Breast epithelium (tissue), 3 donors: Measurements from ENCODE around the gene OR8B12.

Experiments
- POLR2A ChIP-seq: fragments of 450-650 bp; IDR thresholded peaks from one replicate; pipeline ENCODE4 v1.6.1; 2016; ENCODE audit warnings: antibody characterized with exemption, mild to moderate bottlenecking, moderate library complexity
- POLR2AphosphoS5 ChIP-seq, 3 donors: sonication (generic); formaldehyde crosslinking; IDR thresholded peaks; one replicate each; pipeline ENCODE4 v1.6.1; 2017; ENCODE audit warnings: antibody characterized with exemption in 3 of 3
- TF ChIP-seq, protein P1 (sequence below), 3 donors: fragments of 450-650 bp; IDR thresholded peaks; one replicate each; pipeline ENCODE4 v1.5.1; 2016 to 2017; ENCODE audit warnings: antibody characterized with exemption in 3 of 3, mild to moderate bottlenecking in 3 of 3, moderate library complexity in 3 of 3

DNA sequence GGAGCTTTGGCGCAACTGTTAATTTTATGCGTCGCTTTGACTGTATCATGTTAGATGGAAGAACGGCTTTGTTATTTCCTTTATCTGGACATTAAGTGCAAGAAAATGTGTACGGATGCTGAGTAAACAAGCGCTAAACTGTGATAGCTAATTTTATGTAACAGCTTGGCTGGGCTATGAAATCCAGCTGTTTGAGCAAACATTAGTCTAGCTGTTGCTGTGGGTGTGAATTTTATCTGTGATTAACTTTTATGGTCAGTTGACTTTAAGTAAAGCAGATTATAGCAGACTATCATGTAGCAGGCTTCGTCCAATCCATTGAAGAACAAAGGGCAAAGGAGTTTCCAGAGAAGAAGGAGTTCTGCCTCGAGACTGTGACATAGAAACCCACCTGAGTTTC is 40.3 kb upstream of the OR8B12 start:
- TF ChIP-seq, protein P1, sequence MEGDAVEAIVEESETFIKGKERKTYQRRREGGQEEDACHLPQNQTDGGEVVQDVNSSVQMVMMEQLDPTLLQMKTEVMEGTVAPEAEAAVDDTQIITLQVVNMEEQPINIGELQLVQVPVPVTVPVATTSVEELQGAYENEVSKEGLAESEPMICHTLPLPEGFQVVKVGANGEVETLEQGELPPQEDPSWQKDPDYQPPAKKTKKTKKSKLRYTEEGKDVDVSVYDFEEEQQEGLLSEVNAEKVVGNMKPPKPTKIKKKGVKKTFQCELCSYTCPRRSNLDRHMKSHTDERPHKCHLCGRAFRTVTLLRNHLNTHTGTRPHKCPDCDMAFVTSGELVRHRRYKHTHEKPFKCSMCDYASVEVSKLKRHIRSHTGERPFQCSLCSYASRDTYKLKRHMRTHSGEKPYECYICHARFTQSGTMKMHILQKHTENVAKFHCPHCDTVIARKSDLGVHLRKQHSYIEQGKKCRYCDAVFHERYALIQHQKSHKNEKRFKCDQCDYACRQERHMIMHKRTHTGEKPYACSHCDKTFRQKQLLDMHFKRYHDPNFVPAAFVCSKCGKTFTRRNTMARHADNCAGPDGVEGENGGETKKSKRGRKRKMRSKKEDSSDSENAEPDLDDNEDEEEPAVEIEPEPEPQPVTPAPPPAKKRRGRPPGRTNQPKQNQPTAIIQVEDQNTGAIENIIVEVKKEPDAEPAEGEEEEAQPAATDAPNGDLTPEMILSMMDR (IDR thresholded peaks at IDR 0.05), result no peak
- TF ChIP-seq POLR2A (no peak), POLR2AphosphoS5 (IDR thresholded peaks at IDR 0.05) (no peak)
